Measurements from ENCODE around the gene TBC1D22A.

DNA sequence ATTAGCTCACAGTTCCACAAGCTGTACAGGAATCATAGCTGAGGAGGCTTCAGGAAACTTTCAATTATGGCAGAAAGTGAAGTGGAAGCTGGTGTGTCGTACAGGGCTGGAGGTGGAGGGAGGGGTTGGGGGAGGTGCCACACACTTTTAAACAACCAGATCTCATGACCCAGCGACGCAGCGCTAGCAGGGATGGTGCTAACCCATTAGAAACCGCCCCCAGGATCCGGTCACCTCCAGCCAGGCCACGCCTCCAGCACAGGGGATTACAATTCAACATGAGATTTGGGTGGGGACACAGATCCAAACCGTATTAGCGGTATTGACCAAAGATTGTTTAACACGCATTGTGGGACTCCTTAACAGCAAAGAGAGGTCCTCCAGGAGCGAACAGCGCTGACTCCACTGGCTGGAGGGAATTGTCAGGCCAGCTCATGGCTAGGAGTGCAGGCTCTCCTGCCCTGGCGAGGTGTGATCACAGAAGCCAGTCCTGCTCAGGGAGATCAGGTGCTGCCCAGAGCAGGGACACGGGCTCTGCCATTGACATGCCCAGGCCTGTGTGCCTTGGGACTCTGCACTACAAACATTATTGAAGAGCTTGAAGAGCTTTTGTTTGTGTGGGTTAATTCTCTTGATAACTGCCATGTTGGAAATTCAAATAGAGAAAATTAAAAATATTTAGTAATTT is 215.3 kb downstream of the TBC1D22A start:
- TF ChIP-seq, protein P1, sequence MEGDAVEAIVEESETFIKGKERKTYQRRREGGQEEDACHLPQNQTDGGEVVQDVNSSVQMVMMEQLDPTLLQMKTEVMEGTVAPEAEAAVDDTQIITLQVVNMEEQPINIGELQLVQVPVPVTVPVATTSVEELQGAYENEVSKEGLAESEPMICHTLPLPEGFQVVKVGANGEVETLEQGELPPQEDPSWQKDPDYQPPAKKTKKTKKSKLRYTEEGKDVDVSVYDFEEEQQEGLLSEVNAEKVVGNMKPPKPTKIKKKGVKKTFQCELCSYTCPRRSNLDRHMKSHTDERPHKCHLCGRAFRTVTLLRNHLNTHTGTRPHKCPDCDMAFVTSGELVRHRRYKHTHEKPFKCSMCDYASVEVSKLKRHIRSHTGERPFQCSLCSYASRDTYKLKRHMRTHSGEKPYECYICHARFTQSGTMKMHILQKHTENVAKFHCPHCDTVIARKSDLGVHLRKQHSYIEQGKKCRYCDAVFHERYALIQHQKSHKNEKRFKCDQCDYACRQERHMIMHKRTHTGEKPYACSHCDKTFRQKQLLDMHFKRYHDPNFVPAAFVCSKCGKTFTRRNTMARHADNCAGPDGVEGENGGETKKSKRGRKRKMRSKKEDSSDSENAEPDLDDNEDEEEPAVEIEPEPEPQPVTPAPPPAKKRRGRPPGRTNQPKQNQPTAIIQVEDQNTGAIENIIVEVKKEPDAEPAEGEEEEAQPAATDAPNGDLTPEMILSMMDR (IDR thresholded peaks at IDR 0.05) = no peak
- TF ChIP-seq POLR2A (IDR thresholded peaks at IDR 0.05) = no peak

Data from ovary (tissue), 3 donors.